GM12873 (cell line): Measurements from ENCODE around the gene B3GNT2.

Experiments
- TF ChIP-seq, protein P1 (sequence below): IDR thresholded peaks from 2 replicates; pipeline ENCODE4 v1.5.1; 2012; ENCODE audit warnings: low read depth, mild to moderate bottlenecking, moderate library complexity, low read length, control low read depth; ENCODE audit not compliant: insufficient read depth; ENCODE audit errors: missing control alignments

The B3GNT2 gene

DNA sequence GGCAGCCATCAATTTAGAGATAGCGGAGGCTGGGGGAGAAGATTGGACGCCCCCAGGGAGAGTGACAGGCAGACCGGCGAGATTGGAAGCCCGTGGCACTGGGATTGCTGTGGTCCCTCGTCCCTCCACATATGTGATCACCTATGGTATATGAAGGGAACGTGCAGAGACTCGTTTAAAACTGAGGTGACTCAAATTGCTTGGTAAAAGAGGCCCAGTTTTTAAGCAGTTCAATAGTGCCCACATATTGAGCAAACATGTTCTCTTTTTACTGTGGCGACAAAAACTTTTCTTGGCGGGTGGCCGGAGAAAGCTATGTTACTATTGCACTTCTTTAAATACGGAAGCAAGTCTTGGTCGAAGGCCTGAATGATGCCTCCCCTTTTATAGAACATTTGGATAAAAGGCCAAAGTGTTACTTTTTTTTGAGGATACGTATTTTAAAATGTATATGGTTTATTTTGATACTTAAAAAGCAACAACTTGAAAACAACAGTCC, 9.1 kb downstream of the B3GNT2 start:
- TF ChIP-seq, protein P1, sequence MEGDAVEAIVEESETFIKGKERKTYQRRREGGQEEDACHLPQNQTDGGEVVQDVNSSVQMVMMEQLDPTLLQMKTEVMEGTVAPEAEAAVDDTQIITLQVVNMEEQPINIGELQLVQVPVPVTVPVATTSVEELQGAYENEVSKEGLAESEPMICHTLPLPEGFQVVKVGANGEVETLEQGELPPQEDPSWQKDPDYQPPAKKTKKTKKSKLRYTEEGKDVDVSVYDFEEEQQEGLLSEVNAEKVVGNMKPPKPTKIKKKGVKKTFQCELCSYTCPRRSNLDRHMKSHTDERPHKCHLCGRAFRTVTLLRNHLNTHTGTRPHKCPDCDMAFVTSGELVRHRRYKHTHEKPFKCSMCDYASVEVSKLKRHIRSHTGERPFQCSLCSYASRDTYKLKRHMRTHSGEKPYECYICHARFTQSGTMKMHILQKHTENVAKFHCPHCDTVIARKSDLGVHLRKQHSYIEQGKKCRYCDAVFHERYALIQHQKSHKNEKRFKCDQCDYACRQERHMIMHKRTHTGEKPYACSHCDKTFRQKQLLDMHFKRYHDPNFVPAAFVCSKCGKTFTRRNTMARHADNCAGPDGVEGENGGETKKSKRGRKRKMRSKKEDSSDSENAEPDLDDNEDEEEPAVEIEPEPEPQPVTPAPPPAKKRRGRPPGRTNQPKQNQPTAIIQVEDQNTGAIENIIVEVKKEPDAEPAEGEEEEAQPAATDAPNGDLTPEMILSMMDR, result no peak

DNA sequence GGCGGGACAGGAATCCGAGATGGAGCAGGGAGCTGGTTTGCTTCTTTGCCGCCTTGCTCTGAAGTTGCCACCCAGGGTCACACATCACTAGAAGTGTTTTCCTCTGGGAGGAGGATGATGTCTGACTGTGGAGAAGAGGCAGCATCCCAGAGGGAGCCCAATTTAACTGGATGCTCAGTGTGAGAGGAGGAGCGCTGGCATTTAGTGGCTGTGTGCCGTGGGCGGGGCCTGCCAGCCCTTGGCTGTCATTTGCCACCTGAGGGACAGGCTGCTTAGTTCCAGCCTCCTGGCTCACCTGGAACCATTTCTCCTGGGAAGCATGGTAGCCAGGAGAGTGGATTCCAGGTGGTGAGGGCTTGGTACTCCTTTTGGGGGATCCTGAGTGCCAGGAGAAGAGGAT, 9.6 kb downstream of the B3GNT2 start:
- TF ChIP-seq, protein P1, result no peak

- TF ChIP-seq, protein P1, result no peak
Observed at GRCh38 chr2:62206024-62206423, 10.1 kb downstream of the B3GNT2 start.

DNA sequence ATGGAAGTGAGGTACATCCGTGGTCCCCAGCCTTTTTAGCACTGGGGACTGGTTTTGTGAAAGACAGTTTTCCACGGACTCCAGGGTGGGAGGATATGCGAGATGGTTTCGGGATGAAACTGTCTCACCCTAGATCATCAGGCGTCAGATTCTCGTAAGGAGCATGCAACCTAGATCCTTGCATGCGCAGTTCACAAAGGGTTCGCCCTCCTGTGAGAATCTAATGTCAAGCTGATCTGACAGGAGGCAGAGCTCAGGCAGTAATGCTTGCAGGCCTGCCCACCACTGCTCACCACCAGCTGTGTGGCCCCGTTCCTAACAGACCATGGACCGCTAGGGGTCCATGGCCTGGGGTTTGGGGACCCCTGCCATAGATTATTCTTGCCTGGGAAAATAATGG, 11.6 kb downstream of the B3GNT2 start:
- TF ChIP-seq, protein P1, result no peak

DNA sequence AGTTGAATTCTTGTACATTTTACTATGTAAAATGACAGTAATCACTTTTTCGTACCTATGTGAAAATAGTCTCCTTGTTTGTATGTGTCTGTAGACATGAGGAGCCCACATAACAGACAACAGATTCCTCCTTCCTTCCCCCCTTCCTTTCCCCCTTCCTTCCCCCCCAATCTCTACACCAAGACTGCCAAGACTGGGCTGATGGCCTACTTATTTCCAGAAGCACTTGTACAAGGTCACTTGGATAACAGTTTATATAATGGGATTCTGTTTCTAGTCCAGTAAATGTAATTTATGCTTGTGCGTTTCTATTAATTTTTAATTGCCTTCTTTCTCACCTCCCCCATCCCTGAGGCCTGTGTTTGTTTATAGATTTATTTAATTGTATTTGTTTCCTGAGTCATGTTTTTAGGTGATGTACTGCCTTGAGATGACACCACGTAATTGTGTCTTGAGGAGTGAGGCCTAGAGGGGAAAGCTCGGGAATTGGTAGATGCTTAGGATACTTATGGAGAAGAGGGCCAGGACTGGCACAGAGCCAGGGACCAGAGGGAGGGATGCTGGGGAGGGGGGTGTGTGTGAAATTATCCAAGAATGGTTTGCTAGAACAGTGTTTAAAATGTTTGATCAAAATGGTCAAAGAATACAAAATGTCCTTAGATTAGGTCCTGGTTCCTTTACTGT, 12.3 kb downstream of the B3GNT2 start:
- TF ChIP-seq, protein P1, result no peak

- TF ChIP-seq, protein P1, result no peak
Observed at GRCh38 chr2:62208758-62209114, 12.8 kb downstream of the B3GNT2 start.

DNA sequence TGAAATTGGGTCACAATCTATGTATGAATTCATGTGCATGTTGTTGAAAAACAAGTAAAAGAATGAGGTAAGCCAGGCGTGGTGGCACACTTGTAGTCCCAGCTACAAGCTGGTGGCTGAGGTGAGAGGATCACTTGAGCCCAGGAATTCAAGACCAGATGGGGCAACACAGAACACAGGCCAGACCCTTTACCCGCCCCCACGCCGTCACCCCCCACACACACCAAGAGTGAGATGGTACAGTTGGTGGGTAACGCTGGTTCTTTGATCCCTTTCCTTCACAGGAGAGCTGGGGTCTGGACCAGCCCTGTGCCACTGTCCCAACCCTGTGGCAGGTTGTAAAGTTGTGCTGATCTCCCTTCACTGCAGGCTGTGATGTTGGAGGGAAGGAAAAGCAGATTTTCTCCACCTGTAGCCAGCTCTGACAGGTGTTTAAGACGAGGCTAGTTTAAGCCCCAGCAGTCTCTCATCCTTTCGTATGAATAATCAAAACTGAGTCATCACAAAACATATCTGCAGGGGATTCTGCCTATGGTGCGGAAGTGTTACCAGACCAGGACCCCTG, 13.6 kb downstream of the B3GNT2 start:
- TF ChIP-seq, protein P1, result no peak
